ENCODE results near the gene PTPN23.

Gene PTPN23

DNA sequence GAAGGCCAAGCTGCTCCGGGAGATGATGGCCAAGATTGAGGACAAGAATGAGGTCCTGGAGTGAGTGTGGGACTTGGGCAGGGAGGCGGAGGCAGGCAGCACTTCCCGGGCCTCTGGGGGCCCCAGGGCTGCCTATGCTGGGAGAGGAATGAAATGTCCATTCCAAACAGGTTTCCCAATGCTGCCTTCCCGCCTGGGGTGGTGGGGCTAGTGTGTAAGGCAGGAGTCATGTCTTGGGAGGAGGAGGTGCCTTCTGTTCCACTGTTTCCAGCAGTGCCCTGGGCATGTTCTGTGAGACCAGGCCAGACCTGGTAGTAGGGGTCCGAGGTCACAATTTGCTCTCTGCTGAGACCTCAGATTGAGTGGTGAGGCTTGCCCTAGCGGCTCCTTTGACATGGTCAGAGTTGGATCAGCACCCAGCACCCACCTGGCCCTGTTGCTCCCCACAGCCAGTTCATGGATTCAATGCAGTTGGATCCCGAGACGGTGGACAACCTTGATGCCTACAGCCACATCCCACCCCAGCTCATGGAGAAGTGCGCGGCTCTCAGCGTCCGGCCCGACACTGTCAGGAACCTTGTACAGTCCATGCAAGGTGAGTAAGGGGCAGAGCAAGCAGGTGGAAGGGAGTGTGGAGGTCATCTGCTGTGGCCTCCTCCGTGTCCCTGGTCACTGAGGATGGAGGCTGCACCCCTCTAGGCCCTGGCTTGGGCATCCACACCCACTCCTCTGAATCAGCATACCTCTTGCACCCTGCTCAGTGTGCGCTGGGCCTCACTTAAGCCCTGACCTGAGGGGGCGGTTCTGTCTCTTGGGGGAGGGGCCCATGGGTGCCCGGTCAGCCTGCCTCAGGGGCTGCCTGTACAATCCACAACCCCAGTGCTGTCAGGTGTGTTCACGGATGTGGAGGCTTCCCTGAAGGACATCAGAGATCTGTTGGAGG, 27.3 kb downstream of the PTPN23 start:
- DNase-seq, result no peak

DNA sequence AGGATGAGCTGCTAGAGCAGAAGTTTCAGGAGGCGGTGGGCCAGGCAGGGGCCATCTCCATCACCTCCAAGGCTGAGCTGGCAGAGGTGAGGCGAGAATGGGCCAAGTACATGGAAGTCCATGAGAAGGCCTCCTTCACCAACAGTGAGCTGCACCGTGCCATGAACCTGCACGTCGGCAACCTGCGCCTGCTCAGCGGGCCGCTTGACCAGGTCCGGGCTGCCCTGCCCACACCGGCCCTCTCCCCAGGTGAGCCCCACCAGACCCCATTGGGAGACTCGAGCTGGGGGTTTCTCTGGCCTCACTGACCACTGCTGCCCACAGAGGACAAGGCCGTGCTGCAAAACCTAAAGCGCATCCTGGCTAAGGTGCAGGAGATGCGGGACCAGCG, 28.0 kb downstream of the PTPN23 start:
- DNase-seq, result no peak

DNA sequence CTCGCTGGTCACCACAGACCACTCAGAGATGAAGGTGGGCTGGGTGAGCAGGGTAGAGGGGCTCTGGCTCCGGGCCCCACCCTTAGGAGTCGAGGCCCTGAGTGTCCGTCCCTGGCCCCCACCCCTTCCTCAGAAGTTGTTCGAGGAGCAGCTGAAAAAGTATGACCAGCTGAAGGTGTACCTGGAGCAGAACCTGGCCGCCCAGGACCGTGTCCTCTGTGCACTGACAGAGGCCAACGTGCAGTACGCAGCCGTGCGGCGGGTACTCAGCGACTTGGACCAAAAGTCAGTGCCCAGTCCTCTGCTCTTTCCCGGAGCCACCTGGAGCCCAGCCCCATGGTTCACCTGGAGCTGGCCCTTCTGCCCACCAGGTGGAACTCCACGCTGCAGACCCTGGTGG, 28.5 kb downstream of the PTPN23 start:
- no peak for DNase-seq

DNA sequence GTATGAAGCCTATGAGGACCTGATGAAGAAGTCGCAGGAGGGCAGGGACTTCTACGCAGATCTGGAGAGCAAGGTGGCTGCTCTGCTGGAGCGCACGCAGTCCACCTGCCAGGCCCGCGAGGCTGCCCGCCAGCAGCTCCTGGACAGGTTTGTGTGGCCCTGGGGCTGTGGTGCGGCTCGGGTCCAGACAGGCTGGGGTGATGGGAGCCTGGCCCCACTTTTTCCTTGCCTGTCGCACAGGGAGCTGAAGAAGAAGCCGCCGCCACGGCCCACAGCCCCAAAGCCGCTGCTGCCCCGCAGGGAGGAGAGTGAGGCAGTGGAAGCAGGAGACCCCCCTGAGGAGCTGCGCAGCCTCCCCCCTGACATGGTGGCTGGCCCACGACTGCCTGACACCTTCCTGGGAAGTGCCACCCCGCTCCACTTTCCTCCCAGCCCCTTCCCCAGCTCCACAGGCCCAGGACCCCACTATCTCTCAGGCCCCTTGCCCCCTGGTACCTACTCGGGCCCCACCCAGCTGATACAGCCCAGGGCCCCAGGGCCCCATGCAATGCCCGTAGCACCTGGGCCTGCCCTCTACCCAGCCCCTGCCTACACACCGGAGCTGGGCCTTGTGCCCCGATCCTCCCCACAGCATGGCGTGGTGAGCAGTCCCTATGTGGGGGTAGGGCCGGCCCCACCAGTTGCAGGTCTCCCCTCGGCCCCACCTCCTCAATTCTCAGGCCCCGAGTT, 29.0 kb downstream of the PTPN23 start:
- no peak for DNase-seq

DNA sequence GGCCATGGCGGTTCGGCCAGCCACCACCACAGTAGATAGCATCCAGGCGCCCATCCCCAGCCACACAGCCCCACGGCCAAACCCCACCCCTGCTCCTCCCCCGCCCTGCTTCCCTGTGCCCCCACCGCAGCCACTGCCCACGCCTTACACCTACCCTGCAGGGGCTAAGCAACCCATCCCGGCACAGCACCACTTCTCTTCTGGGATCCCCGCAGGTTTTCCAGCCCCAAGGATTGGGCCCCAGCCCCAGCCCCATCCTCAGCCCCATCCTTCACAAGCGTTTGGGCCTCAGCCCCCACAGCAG, 29.5 kb downstream of the PTPN23 start:
- DNase-seq, result no peak

DNA sequence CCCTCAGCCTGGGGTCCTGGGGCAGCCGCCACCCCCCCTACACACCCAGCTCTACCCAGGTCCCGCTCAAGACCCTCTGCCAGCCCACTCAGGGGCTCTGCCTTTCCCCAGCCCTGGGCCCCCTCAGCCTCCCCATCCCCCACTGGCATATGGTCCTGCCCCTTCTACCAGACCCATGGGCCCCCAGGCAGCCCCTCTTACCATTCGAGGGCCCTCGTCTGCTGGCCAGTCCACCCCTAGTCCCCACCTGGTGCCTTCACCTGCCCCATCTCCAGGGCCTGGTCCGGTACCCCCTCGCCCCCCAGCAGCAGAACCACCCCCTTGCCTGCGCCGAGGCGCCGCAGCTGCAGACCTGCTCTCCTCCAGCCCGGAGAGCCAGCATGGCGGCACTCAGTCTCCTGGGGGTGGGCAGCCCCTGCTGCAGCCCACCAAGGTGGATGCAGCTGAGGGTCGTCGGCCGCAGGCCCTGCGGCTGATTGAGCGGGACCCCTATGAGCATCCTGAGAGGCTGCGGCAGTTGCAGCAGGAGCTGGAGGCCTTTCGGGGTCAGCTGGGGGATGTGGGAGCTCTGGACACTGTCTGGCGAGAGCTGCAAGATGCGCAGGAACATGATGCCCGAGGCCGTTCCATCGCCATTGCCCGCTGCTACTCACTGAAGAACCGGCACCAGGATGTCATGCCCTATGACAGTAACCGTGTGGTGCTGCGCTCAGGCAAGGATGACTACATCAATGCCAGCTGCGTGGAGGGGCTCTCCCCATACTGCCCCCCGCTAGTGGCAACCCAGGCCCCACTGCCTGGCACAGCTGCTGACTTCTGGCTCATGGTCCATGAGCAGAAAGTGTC, 30.2 kb downstream of the PTPN23 start:
- DNase-seq, result no peak

DNA sequence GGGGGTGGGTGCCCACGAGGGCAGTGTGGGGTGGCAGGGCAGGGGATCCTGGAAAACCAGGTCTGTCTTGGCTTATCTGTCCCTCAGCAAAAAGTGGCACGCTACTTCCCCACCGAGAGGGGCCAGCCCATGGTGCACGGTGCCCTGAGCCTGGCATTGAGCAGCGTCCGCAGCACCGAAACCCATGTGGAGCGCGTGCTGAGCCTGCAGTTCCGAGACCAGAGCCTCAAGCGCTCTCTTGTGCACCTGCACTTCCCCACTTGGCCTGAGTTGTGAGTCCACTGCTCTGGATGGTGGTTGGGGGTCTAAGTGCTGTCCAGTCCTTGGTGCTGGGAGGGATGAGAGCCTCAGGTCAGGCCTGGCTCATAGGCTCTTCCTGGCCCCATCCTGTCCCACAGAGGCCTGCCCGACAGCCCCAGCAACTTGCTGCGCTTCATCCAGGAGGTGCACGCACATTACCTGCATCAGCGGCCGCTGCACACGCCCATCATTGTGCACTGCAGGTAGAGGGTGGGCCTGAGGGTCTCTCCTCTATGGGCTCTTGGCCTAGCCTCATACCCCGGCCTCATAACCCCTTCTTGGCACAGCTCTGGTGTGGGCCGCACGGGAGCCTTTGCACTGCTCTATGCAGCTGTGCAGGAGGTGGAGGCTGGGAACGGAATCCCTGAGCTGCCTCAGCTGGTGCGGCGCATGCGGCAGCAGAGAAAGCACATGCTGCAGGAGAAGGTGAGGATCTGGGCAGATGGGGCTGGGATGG, 31.1 kb downstream of the PTPN23 start:
- no peak for DNase-seq

DNA sequence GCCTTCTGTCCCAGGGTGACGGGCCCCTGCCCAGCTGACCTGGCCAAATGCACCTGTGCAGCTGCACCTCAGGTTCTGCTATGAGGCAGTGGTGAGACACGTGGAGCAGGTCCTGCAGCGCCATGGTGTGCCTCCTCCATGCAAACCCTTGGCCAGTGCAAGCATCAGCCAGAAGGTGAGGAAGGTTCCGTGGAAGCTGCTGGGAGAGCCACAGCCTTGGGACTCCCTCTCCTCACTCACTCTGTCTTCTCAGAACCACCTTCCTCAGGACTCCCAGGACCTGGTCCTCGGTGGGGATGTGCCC, 31.6 kb downstream of the PTPN23 start:
- no peak for DNase-seq

DNA sequence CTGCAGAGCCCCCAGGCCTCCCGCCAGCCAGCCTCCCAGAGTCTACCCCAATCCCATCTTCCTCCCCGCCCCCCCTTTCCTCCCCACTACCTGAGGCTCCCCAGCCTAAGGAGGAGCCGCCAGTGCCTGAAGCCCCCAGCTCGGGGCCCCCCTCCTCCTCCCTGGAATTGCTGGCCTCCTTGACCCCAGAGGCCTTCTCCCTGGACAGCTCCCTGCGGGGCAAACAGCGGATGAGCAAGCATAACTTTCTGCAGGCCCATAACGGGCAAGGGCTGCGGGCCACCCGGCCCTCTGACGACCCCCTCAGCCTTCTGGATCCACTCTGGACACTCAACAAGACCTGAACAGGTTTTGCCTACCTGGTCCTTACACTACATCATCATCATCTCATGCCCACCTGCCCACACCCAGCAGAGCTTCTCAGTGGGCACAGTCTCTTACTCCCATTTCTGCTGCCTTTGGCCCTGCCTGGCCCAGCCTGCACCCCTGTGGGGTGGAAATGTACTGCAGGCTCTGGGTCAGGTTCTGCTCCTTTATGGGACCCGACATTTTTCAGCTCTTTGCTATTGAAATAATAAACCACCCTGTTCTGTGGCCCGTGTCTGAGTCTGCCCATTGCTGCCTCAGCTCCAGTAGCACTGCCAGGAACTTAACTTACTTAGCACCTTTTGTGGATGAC, 32.2 kb downstream of the PTPN23 start:
- DNase-seq, result no peak

DNA sequence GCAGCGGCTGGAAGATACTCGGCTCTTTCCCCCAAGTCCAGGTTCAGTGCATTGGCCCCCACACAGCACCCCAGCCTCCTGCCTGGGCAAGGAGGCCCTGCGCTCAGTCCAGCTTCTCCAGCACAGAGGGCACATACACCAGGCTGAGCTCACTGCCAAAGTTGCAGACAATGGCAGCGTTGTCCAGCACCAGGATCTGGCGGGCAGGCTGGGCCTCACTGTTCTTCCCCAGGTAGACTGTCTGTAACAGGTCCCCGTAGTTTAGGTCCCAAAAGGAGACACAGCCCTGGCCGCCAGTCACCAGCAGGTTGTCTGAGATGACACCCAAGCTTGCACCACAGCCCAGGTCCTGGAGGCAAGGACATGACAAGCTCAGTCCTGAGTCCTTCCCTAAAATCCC, 32.9 kb downstream of the PTPN23 start:
- no peak for DNase-seq

DNA sequence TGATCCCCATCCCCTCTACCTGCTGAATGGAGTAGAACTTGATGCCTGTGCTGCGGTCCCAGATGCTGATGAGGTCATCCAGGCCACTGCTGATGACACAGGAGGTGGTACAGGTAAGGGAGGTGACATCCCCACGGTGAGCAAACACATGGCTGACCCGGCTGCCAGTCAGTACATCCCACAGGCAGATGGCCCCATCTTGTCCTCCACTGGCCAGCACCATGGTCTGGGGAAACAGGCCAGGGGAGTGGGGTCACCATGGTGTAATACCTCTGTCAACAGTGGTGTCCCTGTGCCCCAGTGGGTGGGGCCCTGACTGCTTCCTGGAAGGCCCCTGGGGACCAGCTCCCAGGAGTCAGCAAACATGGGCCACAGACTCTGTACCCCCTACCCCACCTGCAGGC, 33.3 kb downstream of the PTPN23 start:
- no peak for DNase-seq

DNA sequence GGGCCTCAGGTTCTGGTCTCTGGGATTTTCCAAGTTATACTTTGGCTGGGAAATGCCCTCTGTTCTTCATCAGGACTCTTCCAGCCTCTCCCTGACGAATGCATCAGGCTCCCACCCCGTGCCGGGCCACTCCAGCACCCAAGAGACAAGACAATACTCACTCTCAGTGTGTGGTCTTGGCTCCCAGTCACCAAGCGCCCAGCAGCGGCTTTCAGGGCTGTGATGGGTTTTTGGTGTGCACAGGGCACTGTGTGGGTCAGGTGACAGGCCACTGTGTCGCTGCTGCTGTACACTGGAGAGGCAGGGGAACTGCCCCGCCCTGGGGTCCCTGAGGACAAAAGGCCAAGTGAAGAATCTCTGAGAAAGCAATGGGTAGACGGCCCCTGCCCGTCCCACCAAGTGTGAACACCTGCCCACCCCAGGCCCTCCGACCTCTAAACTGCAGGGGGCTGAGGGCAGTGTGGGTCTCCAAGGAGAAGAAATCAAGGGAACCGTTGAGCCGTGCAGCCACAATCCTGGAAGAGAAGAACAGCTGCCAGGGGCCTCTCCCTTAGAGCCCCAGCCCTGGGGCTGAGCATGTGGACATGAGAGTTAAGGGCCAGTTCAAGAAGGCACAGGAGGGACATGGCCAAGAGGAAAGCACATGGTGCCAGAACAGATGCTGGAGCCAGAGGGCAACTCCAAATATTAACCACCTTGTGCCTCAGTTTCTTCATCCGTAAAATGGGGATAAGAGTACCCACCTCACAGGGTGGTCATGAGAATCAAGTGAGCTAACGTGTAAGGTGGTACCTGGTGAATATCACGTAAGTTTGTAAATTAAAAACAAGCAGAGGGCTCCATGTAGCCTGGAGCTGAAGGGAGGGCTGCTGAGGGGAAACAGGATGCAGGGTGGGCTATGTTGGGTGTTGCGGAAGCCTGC, 34.1 kb downstream of the PTPN23 start:
- DNase-seq, result no peak

DNA sequence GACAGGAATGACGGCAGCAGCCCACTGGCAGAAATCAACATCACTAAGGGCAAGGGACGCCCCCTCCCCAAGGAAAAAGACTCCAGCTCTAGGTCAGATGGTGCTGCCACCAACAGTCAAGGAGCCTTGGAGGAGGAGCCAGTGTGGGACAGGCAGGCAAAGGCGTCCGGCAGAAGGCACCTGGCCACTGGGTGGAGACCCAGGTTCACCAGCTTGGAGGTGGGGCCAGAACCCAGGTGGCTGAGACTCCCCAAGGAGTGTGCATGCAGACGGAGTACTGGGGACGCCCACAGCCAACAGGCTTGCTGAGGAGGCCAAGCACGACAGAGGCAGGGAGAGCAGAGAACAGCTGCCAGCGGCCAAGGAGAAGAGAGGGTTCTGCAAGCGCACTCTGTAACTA, 35.2 kb downstream of the PTPN23 start:
- DNase-seq, result no peak

DNA sequence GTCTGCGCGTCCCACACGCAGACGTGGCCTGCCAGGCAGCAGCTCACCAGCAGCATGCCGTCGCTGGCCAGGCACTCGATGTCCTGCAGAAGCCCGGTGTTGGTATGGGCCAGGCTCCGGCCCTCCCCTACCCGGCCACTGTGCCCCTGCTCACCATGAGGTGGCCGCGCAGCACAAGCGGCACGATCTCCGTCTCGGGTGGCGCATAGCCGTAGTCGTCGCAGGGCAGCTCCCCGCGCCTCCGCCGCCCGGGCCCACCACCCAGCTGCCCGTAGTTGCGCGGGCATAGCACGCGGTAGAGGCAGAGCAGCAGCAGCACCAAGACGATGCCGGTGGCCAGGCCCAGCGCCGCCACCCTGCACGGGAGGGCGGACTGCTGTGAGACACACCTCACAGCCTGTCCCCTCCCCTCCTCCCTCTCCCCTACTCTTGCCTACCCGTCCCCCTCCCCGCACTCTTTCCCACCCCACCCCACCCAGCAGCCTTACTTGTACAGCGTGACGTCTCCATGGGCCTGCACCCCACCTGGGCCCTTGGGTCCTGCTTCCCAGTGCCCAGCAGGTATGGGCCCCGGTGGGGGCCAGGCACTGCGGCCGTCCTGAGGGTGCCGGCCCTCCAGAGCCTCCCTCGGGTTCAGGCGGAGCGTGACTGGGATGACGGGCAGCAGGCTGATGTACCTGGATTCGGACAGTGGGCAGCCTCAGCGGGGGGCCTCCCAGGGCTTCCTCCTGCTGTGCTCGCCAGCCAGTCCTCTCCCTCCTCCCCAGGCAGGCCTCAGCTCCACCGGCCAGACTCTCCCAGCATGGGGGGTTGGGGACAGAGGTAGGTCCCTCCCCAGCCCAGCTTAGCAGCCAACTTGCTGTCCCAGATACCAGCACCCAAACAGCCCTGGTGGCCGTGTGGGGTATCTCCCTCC, 37.6 kb downstream of the PTPN23 start:
- no peak for DNase-seq

DNA sequence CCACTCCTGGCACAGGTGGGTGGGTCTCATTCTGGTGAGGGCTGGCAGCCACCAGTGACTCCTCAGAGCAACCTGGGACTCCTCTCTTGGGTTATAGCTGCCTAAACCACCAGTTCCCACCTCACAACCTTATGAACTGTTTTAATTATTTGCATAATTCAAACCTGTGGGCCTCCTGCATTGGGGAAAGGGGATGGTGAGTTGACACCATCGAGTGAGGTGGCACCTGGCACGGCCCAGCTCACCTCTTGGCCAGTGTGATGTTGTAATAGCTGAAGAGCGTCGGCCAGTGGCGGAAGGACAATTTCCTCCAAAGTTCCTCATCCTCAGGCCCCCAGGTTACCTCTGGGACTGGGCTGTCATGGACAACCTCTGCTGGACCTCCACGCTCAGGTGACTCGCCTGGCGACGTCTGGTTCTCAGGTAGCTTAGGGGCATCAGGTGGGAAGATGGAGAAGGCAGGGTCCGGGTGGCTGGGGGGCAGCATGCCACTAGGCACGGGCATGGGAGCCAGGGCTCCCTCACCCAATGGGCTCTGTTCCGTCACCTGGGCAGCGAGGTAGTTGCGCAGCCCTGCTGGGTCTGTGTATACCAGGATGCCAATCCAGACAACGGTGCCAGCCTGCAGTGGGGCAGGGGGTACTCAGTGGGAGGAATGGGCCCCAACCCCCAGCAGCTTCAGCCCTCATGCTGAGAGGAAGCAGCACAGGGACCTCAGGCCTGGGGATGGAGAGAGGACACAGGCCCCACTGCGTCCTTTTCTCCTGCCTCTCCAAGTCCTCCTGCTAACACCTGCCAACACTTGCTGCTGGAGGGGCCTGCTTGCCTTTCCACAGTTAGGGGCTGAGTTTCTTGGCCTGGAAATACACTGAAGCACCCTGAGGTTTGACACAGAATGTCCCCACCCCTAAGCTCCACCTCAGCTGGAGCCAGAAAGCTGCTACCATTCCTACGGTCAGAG, 38.5 kb downstream of the PTPN23 start:
- no peak for DNase-seq

DNA sequence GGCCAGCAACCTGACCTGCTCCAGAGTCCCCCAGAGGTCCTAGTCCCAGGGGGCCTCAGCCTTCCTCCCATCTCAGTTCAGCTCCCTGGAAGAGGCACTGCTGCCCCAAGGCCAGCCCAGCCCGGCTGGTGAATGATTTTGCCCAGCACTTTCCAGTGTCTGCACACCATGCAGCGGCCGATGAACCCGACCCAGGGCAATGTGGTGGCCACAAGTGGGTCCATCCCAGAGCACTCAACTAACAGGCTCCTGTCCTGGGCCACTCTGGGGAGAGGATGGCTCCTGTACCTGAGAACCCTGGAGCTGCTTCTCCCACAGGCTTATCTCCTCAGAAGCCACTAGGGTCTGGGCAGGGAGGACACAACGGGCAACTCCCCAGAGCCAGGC, 39.2 kb downstream of the PTPN23 start:
- DNase-seq, result no peak

DNA sequence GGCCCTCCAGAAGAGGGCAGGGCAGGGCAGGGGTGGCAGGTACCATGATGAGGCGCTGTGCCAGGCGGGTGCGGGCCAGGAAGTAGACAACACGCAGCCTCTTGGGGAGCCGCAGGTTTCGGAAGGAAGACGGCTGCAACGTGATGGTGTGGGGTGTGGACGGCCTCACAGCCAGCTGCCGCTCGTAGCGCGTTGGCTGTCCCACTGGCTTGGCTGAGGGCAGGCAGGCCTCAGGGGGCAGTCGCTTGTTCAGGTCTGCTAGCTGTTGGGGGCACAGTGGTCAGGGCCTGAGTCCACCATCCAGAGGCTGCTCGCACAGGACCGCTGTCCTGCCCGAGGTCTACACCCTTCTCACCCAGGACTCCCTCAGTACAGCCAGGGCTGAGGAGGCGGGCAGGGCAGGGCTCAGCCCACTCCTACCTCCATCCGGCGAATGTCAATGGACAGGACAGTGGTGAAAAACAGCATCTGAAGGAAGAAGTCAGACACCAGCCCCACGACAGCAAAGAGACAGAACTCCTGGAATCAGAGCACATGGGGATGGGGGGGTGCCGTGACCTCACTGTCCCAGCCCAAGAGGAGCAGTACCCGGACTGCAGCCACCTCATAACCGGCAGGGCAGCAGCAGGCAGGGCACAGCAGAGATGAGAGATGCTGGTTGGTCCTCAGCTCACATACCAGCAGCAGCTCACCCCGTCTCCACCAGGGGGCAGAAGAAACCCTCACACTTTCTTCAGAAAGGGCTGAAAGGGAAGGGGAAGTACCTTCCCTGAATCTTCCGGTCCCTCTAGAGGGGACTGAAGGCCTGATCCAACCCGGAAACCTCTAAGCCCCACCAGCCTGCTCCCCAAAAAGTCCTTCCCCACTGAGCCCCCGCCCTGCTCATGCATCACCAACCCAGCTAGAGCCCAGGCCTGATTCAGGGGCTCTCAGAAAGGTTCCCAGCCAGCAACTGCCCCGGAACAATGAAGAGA, 40.0 kb downstream of the PTPN23 start:
- DNase-seq, result peak; percentile 65 to 89 (median 79)

All from T-helper 1 cell (primary cell).